Astrocyte of the cerebellum (primary cell): ENCODE data around the gene DROSHA.

Experiments used
- DNase-seq: peaks from one replicate; pipeline ENCODE4 v3.0.0-alpha.2; 2011; ENCODE audit warnings: low read depth
- H3K4me3 ChIP-seq: 2 replicates; pipeline ENCODE4 v1.5.1; 2011; ENCODE audit warnings: mild to moderate bottlenecking, low read depth, low read length, moderate library complexity
- CTCF ChIP-seq: IDR thresholded peaks from 2 replicates; pipeline ENCODE4 v1.5.1; 2012; ENCODE audit warnings: low read length, low read depth, moderate library complexity, mild to moderate bottlenecking; ENCODE audit errors: missing control alignments
- in situ Hi-C: cut with HindIII; loops from 2 replicates; pipeline ENCODE4 v1.10.0; 2017; ENCODE audit warnings: low sequenced_read_pairs

The DROSHA gene

GRCh38 chr5:31412324-31412723 lies 119.6 kb downstream of the DROSHA start:
- in situ Hi-C loops: loop anchor here (5.0 kb wide), 1 partner anchor 50 kb away; no protein-coding TSS in a partner anchor
- TF ChIP-seq CTCF: no peak
- no peak for DNase-seq
- H3K4me3 ChIP-seq: no peak overlapping the region

- in situ Hi-C loops: loop anchor here (5.0 kb wide), 1 partner anchor 48 kb away; no protein-coding TSS in a partner anchor
- no peak overlapping the region for H3K4me3 ChIP-seq
- no peak for DNase-seq
- no peak for TF ChIP-seq CTCF
These were observed 121.8 kb downstream of the DROSHA start for GRCh38 chr5:31410089-31410488.

GRCh38 chr5:31408814-31409213 lies 123.1 kb downstream of the DROSHA start:
- TF ChIP-seq CTCF: no peak
- in situ Hi-C loops: no loop called here
- H3K4me3 ChIP-seq: no peak overlapping the region
- DNase-seq: no peak

- in situ Hi-C loops: no loop called here
- TF ChIP-seq CTCF: no peak
- H3K4me3 ChIP-seq: no peak overlapping the region
- DNase-seq: no peak
These were observed 123.8 kb downstream of the DROSHA start for GRCh38 chr5:31407921-31408693.

GRCh38 chr5:31404325-31404724 lies 127.6 kb downstream of the DROSHA start:
- in situ Hi-C loops: no loop called here
- no peak overlapping the region for H3K4me3 ChIP-seq
- DNase-seq: no peak
- no peak for TF ChIP-seq CTCF

GRCh38 chr5:31401691-31402090 lies 130.2 kb downstream of the DROSHA start:
- in situ Hi-C loops: no loop called here
- H3K4me3 ChIP-seq: no peak overlapping the region
- DNase-seq: no peak
- TF ChIP-seq CTCF: no peak
